ENCODE results near the gene BLCAP.

DNA sequence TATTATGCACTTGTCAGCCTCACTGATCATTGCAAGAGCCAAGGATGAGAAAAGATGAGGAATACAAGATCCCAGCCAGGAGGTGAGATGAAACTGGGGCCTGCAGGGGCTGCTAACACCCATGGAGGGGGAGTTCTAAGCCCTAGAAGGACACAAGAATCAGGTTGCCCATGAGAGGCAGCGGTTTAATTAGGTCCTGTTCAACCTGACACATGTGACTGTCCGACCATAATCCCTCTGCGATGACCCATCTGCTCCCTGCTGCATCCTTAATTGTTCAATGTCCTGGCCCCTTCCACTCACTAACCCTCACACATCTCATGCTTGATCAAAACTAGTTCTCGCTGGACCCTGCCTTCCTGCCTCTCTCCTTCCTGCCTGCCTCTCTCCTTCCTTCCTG lies 58.8 kb downstream of the BLCAP start:
- TF ChIP-seq POLR2A (IDR thresholded peaks at IDR 0.05): no peak
- TF ChIP-seq, protein P1, sequence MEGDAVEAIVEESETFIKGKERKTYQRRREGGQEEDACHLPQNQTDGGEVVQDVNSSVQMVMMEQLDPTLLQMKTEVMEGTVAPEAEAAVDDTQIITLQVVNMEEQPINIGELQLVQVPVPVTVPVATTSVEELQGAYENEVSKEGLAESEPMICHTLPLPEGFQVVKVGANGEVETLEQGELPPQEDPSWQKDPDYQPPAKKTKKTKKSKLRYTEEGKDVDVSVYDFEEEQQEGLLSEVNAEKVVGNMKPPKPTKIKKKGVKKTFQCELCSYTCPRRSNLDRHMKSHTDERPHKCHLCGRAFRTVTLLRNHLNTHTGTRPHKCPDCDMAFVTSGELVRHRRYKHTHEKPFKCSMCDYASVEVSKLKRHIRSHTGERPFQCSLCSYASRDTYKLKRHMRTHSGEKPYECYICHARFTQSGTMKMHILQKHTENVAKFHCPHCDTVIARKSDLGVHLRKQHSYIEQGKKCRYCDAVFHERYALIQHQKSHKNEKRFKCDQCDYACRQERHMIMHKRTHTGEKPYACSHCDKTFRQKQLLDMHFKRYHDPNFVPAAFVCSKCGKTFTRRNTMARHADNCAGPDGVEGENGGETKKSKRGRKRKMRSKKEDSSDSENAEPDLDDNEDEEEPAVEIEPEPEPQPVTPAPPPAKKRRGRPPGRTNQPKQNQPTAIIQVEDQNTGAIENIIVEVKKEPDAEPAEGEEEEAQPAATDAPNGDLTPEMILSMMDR (IDR thresholded peaks at IDR 0.05): no peak
